HFFc6 (cell line): ENCODE data around the gene NCR2. TPM values are rescaled to one million over a fixed set of nuclear protein-coding genes. Genes with fewer than 3 reads are reported as not detected.
"Not testable (repeated sequence)": the region's sequence is repeated elsewhere in the genome, so short reads cannot be mapped to it uniquely, and the experiment has no call there.

ENCODE experiments used
- DNase-seq: peaks from one replicate; pipeline ENCODE4 v3.0.0-alpha.2; 2018
- H3K27ac Mint-ChIP-seq: 2 replicates; pipeline ENCODE4 v1.8.0; 2020; ENCODE audit warnings: mild to moderate bottlenecking, mixed read lengths
- H3K27me3 Mint-ChIP-seq: 2 replicates; pipeline ENCODE4 v1.8.0; 2021; ENCODE audit warnings: mild to moderate bottlenecking, moderate library complexity, mixed read lengths; ENCODE audit not compliant: insufficient read depth
- H3K36me3 Mint-ChIP-seq: 2 replicates; pipeline ENCODE4 v1.8.0; 2021; ENCODE audit warnings: low read depth, mixed read lengths
- H3K4me1 Mint-ChIP-seq: 2 replicates; pipeline ENCODE4 v1.8.0; 2020; ENCODE audit warnings: low read depth, mixed read lengths
- H3K4me3 Mint-ChIP-seq: 2 replicates; pipeline ENCODE4 v1.8.0; 2020; ENCODE audit warnings: mild to moderate bottlenecking, moderate library complexity, mixed read lengths
- H3K9me3 Mint-ChIP-seq: 2 replicates; pipeline ENCODE4 v1.8.0; 2020; ENCODE audit warnings: mild to moderate bottlenecking, mixed read lengths
- total RNA-seq, 6 experiments: library from RNA; stranded (reverse); fragmentation: NEBNext Ultra II Directional; extraction: Animal tissue kit (Norgen Biotek cat#: 25700); gene quantifications; 2 replicates in 1 of 6; 3 replicates in 5 of 6; pipeline ENCODE4 v1.2.3, GENCODE V29; 2021
- TF ChIP-seq, protein P1 (sequence below): fragments of 200-600 bp; sonication (generic); IDR thresholded peaks from 2 replicates; pipeline ENCODE4 v1.5.0; 2021; ENCODE audit warnings: antibody characterized with exemption, mild to moderate bottlenecking

The NCR2 gene
- total RNA-seq, 6 experiments from 2014 or later = not detected

DNA sequence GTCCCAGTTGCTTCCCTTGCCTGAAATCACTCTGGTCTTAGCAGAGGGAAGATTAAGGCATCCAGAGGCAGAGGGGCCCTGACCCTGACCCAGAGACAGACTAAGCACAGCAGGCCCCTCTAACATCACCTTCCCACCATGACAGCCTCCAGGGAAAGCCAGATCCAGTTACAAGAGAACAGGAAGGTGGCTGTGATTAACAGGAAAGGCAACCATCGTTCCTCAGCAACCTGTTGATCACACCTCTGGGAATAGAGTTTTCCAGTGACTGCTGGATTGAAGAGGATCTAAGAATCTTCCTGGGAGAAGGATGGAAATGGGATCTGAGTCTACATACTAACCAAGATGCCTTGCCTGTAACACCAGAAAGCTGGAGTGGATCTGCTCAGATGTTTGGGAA is 43.7 kb upstream of the NCR2 start:
- 0 out of 2 replicates have a peak, but pooled peaks cover under 1% of the 10 kb centered on the region for H3K9me3 Mint-ChIP-seq

GRCh38 chr6:41294214-41294872 is 41.1 kb upstream of the NCR2 start:
- no peaks in the 10 kb centered on the region for H3K4me1 Mint-ChIP-seq
- peaks cover 19% of the 10 kb centered on the region for H3K27me3 Mint-ChIP-seq

More for the DNA sequence above, 43.7 kb upstream of the NCR2 start:
- TF ChIP-seq, protein P1, sequence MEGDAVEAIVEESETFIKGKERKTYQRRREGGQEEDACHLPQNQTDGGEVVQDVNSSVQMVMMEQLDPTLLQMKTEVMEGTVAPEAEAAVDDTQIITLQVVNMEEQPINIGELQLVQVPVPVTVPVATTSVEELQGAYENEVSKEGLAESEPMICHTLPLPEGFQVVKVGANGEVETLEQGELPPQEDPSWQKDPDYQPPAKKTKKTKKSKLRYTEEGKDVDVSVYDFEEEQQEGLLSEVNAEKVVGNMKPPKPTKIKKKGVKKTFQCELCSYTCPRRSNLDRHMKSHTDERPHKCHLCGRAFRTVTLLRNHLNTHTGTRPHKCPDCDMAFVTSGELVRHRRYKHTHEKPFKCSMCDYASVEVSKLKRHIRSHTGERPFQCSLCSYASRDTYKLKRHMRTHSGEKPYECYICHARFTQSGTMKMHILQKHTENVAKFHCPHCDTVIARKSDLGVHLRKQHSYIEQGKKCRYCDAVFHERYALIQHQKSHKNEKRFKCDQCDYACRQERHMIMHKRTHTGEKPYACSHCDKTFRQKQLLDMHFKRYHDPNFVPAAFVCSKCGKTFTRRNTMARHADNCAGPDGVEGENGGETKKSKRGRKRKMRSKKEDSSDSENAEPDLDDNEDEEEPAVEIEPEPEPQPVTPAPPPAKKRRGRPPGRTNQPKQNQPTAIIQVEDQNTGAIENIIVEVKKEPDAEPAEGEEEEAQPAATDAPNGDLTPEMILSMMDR = no peak
- no peak overlapping the region for H3K27ac Mint-ChIP-seq
- peaks cover 1% of the 10 kb centered on the region for H3K4me1 Mint-ChIP-seq
- H3K27me3 Mint-ChIP-seq = peaks cover 13% of the 10 kb centered on the region
- H3K4me3 Mint-ChIP-seq = no peak overlapping the region
- H3K36me3 Mint-ChIP-seq = no peaks in the 10 kb centered on the region
- no peak for DNase-seq

GRCh38 chr6:41297248-41297647 is 38.2 kb upstream of the NCR2 start:
- not testable (repeated sequence) for H3K36me3 Mint-ChIP-seq, H3K27ac Mint-ChIP-seq, H3K9me3 Mint-ChIP-seq, H3K4me3 Mint-ChIP-seq, DNase-seq, H3K4me1 Mint-ChIP-seq
- H3K27me3 Mint-ChIP-seq = peaks cover 16% of the 10 kb centered on the region

More at GRCh38 chr6:41294214-41294872, 41.1 kb upstream of the NCR2 start:
- H3K36me3 Mint-ChIP-seq = no peaks in the 10 kb centered on the region
- H3K4me3 Mint-ChIP-seq = no peak overlapping the region
- TF ChIP-seq, protein P1 = no peak
- 0 out of 2 replicates have a peak, but pooled peaks cover 7% of the 10 kb centered on the region for H3K9me3 Mint-ChIP-seq
- DNase-seq = no peak
- H3K27ac Mint-ChIP-seq = no peak overlapping the region

- peaks cover 17% of the 10 kb centered on the region for H3K27me3 Mint-ChIP-seq
Measured at GRCh38 chr6:41298785-41299502, 36.5 kb upstream of the NCR2 start.

GRCh38 chr6:41302638-41303037 is 32.8 kb upstream of the NCR2 start:
- TF ChIP-seq, protein P1 = no peak
- Mint-ChIP-seq H3K4me3 (no peak overlapping the region), H3K27ac (no peak overlapping the region), H3K4me1 (no peaks in the 10 kb centered on the region), H3K9me3 (no peaks in the 10 kb centered on the region; the same call in 1 of the 2 replicates), H3K36me3 (no peaks in the 10 kb centered on the region), H3K27me3 (peaks cover 22% of the 10 kb centered on the region)
- no peak for DNase-seq

More at GRCh38 chr6:41298785-41299502, 36.5 kb upstream of the NCR2 start:
- H3K4me3 Mint-ChIP-seq = no peak overlapping the region
- no peak overlapping the region for H3K27ac Mint-ChIP-seq
- H3K4me1 Mint-ChIP-seq = no peaks in the 10 kb centered on the region
- H3K36me3 Mint-ChIP-seq = no peaks in the 10 kb centered on the region
- no peak for DNase-seq
- TF ChIP-seq, protein P1 = no peak
- peaks cover 7% of the 10 kb centered on the region; the same call in 1 of the 2 replicates for H3K9me3 Mint-ChIP-seq
